Right lung (tissue), 10 donors: ENCODE measurements around the gene KRTAP1-4. TPM values are rescaled to one million over a fixed set of nuclear protein-coding genes. Genes with fewer than 3 reads are reported as not detected.
"Not testable (repeated sequence)": the region's sequence is repeated elsewhere in the genome, so short reads cannot be mapped to it uniquely, and the experiment has no call there.

Experiments
- DNase-seq, 2 donors: peaks; one replicate each; pipeline ENCODE4 v3.0.0-alpha.2; 2013
- long read RNA-seq, 8 donors: transcript quantifications; one replicate each; lab custom pipeline, GENCODE V29; 2026
- polyA plus RNA-seq, 5 donors: library from polyadenylated mRNA; unstranded; fragments of 120-200 nt; gene quantifications; one replicate each; pipeline versions ENCODE4 v1.2.1 to v1.2.3, GENCODE V29; 2013; ENCODE audit warnings: inconsistent platforms in 1 of 5, low replicate concordance in 1 of 5; ENCODE audit not compliant: insufficient read length in 5 of 5, insufficient read depth in 1 of 5

KRTAP1-4 gene, protein sequence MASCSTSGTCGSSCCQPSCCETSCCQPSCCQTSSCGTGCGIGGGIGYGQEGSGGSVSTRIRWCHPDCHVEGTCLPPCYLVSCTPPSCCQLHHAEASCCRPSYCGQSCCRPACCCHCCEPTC
- polyA plus RNA-seq, result not detected
- long read RNA-seq, donor 1, result 0 reads
- long read RNA-seq, donor 2, result 0 reads
- long read RNA-seq, donor 3, result 0 reads
- long read RNA-seq, donor 4, result 0 reads
- long read RNA-seq, donor 5, result 0 reads
- long read RNA-seq, donor 6, result 0 reads
- long read RNA-seq, donor 7, result 0 reads
- long read RNA-seq, donor 8, result 0 reads

DNA sequence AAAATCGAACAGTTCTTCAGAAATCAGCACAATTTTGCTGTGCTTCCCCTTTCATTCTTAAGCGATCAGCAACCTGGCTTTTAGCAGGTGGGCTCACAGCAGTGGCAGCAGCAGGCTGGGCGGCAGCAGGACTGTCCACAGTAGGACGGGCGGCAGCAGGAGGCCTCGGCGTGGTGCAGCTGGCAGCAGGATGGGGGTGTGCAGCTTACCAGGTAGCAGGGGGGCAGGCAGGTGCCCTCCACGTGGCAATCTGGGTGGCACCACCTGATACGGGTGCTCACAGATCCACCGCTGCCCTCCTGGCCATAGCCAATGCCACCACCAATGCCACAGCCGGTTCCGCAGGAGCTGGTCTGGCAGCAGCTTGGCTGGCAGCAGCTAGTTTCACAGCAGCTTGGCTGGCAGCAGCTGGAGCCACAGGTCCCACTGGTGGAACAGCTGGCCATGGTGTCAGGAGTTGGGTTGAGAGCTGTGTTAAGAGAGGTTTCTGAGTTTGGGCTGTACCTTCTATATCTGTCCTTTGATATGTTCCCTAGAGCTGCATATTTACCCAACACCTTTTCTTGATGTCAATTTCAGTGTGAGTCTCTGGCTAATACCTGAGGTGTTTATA lies at the start of gene KRTAP1-4:
TSS of gene KRTAP1-4 (minus strand) at position 563 of the 613 bp plus-strand sequence. CDS start at position 446, 117 bp downstream.
- DNase-seq, result no peak

DNA sequence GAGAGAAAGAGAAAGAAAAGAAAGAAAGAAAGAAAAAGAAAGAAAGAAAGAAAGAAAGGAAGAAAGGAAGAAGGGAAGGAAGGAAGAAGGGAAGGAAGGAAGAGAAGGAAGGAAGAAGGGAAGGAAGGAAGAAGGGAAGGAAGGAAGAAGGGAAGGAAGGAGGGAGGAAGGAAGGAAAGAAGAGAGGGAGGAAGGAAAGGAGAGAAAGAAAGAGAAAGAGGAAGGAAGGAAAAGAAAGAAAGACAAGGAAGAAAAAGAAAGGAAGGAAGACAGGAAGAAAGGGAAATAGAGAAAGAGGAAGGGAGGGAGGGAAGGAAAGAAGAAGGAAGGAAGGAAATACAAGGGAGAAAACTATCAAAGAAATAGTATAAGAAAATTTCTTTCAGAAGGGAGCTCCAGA lies 46.8 kb upstream of the KRTAP1-4 start:
- no peak for DNase-seq

DNA sequence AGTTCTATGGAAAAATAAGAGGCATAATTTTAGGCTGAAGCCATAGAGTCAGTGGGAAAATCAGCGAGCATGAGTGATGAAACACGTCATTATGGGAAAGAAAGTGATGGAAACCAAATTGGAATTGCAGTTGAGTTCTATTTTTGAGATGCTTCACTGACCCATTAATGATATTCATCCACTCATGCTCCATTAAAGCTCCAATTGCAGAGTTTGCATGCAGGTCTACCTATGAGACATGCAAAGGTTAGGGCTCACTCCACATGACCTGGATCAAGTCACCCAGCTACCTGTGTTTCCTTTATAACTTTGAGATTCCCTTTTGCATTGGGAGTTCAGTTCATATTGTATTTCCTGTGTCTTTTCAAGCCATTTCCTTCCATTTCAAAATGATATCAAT lies 43.7 kb upstream of the KRTAP1-4 start:
- no peak for DNase-seq

DNA sequence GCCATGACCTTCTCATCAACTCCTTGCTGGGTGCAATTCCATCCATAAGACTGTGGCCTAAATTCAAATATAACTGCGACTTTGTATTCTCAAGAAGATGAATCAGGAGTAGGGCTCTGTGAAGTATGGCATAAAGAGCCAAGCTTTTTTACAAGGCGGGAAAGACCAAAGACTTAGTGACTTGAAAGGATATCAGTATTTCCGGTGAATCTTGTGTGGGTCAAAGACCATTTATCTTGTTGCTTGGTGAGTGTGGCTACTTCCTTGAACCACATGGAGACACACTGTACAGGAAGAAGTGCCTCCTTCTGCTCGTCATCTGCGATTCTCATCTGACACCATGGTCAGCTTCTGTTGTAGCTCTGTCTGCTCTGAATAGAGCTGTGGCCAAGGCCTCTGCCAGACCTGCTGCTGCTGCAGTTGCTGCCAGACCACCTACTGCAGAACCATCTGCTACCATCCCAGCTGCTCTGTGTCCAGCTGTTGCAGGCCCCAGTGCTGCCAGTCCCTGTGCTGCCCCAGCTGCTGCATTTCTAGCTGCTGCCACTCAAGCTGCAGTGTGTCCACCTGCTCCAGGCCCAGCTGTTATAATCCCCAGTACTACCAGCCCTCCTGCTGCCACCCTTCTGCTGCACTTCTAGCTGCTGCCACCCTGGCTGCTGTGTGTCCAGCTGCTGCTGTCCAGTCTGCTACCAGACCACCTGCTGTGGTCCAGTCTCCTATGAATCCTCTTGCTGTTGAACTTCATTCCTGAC lies 41.8 kb upstream of the KRTAP1-4 start:
- no peak for DNase-seq

DNA sequence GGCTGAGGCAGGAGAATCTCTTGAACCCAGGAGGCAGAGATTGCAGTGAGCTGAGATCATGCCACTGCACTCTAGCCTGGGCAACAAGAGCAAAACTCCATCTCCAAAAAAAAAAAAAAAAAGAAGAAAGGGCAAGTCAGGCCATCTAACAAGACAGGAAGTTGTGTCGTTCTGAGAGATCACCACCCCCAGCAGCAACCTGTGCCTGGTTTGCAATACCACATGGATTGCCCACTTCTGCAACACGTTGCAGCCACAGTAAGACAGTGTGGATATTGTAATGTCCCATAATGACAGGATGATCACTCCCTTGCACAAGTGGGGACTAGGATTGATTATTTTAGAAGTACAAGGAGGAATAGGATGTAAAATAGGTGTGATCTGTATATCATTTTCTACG lies 39.0 kb upstream of the KRTAP1-4 start:
- DNase-seq, result no peak

DNA sequence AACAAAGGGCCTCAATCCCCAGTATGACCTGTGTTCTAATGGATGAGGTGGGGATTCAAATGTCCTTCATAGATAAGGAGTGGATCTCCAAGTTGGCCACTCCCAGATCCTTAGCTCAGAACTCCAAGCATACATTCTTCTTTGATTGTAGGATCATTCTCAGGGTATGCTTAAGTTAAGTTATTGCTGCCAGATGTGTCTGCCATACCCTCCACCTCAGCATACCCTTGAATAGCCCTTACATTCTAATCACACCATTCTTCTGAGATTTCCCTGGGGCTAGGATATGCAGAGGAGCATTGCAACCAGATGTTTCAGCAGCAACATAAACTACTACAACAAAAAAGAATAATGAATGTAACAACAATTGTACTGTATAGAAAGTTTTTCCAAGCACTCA lies 37.3 kb upstream of the KRTAP1-4 start:
- DNase-seq, result no peak

DNA sequence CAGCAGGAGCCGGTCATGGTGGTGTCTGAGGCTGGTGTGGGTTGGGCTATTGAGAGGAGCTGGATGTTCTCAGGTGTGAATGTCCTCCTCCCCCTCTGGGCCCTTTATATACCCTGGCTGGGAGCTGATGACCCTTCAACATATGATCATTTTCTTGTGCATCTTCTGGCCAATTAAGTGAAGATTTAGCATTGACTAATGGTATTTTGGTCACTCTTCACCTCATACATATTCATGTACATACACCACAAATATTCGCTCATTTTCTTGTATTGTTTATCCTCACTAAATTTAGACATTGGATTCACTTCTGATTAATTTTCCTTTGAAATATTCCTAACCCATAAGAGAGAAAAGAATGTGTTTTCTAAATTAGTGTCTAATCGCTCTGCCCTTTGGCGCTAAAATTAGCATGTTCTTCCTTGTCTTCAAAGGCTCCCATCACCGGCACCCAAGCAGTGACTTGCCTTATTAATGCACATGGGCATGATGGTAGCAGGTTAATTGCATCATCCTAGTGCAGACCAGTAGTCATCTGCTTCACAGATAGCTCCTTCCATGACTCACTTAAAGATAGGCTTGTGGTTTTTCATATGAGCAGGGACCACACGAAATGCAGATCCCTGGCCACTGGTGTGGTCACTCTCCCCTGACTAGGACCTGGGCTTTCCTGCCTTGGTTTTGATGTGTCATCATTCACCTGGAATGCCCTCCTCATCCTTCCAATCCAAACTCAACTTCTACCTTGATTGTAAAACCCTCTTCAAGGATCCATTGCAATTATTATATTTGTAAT lies 36.0 kb upstream of the KRTAP1-4 start, which contains the start of gene KRTAP2-4:
TSS of gene KRTAP2-4 (minus strand) at position 51 of the 796 bp plus-strand sequence. CDS start at position 17, 34 bp downstream.
- DNase-seq, result no peak

DNA sequence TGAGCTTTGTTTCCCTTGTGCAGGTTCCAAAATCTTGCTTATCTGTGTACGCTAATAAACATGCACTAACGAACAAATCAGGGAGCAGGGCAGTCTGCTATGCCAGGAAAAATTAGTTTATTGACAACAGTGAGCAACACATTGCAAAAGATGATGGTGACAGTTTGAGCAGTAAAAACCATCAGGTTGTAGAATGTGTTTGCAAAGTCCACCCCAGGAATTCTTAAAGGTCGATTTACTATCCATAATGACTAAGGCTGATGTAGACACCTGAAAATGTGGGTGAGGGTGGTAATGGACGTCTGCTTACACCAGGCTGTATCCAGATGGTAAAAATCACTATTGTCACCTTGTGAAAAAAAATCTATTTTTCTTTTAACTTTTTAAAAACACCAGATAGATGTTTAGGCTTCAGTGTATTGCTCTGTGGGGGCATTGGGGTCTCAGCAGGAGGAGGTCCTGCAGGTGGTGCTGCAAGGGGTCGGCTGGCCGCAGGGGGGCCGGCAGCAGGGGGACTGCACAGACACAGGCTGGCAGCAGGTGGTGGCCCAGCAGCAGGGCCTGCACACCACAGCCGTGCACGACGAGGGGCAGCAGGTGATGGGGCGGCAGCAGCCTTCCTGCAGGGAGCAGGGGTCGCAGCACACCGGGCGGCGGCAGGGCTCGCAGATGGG lies 35.2 kb upstream of the KRTAP1-4 start:
- not testable (repeated sequence) for DNase-seq

DNA sequence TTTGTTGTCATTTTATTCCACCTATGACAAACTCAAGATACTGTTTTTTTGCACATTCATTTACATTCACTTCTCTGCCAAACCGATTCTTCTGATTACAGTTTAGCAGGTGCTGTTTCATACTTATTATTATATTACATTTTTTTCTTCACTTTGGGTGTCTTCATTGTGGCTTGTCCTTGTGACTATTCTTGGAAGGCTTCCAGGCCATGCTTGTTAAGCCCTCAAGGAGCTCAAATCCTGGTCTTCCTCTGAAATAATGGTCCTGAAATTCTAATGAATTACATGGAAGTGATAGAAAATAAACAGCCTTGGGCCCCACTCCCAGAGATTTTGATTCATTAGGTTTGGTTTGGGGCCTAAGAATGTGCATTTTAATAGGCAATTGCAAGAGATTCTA lies 34.3 kb upstream of the KRTAP1-4 start:
- no peak for DNase-seq

DNA sequence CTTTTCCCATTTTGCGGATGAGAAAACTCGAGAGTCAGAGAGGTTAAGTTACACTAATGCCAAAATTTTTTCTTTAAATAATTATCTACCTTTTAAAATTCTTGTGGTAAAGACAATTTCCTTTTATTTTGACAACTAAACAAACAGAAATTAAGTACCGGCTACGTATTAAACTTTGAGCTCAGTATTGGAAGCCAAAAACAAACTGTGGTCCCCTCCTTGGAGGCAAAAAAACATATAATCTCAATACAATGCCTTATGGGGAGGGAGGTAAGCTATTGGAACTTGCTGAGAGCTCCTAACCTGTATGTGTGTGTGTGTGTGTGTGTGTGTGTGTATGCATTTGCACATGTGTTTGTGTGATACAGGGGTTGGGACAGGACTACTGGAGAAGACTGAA lies 33.5 kb upstream of the KRTAP1-4 start:
- no peak for DNase-seq

DNA sequence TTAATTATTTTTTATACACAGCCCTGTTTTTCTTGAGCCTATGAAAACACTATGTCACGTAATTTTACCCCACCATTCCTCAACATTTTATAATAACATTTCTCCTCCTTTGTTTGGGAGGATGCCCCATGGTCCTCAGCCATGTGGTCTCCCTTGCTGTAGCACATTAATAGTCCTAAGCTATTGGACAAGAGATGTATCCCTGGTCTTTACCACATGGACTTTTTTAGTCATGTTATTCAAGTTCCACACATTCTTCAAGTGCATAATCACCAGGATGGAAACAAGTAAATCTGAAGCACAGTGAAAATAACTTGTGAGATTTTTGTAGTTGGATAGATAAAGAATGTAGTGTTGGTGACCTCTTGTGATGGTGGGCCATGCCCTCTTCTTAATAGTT lies 32.0 kb upstream of the KRTAP1-4 start:
- no peak for DNase-seq

DNA sequence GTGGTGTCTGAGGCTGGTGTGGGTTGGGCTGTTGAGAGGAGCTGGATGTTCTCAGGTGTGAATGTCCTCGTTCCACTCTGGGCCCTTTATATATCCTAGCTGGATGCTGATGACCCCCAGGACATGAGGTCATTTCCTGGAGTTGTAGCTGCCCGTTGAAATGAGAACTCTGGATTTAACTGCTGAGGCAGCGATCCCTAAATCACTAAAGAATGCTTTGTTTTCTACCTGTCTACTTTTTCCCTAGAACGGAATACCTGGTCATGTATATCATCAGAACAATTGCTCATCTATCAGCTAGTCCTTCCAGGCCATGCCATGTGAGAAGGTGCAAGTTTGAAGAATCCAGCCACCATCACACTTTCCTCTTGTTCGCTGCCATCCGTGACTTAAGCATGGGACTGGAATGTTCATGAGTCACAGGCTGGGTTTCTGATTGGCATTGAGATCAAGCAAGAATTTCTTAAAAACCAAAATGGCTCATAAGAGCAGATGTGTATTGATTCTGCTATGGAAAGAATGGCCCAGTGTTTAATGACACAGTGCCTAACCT lies 30.1 kb upstream of the KRTAP1-4 start, which contains the start of gene KRTAP2-3:
TSS of gene KRTAP2-3 (minus strand) at position 63 of the 553 bp plus-strand sequence. CDS start 64 bp downstream, outside the sequence.
- DNase-seq, result no peak

DNA sequence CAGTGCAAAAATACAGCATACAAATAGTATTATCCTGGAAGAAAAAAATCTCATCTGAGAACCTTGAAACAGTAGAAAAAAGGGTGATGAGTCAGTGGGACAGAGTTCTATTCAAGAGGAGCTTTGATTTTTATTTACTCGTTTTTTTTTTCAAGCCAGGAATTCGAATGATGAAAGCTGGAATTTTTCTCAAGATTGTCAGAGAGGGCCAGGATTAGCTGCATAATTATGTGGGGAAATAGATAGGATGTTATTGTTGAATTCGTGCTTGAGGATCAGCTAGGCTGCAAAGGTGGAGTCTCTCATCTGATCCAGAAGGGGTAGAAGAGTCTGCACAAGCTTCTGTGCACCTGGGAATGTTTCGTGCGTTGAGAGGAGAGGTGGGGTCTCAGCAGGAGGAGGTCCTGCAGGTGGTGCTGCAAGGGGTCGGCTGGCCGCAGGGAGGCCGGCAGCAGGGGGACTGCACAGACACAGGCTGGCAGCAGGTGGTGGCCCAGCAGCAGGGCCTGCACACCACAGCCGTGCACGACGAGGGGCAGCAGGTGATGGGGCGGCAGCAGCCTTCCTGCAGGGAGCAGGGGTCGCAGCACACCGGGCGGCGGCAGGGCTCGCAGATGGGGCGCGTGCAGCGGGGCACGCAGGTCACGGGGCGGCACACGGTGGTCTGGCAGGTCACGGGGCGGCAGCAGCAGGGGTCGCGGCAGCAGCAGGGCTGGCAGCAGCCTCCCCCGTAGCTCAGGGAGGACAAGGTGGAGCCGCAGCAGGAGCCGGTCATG lies 29.5 kb upstream of the KRTAP1-4 start:
- DNase-seq, result not testable (repeated sequence)

DNA sequence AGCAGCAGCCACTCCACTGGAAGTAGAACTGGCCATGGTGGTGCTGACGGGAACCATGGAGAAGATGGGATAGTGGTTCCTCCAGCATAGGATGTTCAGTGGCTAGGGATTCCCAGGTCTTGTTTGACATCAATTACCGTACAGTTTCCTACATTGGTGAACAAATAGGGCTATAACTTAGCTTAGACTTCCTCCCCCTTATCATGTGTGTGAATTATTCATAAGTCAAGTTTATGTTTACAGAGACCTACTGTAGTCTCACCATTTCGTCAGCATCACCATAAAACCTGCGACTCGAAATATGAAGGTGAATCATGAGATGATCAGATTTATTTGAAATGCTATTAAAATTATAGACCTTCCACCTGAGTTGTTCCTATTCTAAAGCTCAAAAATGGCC lies 28.7 kb upstream of the KRTAP1-4 start:
- no peak for DNase-seq

DNA sequence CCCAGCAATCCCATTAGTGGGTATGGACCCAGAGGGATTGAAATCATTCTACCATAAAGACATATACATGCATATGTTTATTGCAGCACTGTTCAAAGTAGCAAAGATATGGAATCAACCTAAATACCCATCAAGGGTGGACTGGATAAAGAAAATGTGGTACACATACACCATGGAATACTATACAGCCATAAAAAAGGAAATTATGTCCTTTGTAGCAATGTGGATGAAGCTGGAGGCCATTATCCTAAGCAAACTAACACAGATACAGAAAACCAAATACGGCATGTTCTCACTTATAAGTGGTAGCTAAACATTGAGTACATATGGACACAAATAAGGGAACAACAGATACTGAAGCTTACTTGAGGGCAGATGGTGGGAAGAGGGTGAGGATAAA lies 27.6 kb upstream of the KRTAP1-4 start:
- DNase-seq, result no peak

DNA sequence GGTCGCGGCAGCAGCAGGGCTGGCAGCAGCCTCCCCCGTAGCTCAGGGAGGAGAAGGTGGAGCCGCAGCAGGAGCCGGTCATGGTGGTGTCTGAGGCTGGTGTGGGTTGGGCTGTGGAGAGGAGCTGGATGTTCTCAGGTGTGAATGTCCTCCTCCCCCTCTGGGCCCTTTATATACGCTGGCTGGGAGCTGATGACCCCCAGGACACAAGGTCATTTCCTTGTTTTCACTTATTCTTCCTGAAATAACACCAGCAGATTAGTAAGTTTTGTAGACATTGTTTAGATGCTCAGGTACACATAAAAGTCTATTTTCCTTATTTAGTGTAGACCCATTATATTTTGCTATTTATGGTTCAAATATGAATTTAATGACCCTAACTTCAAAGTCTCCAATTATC lies 25.1 kb upstream of the KRTAP1-4 start, which contains the start of gene KRTAP2-2:
TSS of gene KRTAP2-2 (minus strand) at position 101 of the 400 bp plus-strand sequence. CDS start at position 82, 19 bp downstream.
- DNase-seq, result not testable (repeated sequence)

DNA sequence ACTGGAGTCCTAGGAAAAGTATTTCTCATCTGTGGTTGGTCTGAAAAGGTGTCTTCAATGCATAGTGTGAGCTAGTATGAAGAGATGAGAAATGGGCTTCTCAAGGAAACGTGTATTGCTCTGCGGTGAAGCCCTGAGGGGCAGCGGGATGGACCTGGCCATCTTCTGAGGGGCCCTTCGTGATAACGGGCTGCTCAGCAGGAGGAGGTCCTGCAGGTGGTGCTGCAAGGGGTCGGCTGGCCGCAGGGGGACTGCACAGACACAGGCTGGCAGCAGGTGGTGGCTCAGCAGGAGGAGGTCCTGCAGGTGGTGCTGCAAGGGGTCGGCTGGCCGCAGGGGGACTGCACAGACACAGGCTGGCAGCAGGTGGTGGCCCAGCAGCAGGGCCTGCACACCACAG lies 24.6 kb upstream of the KRTAP1-4 start:
- DNase-seq, result not testable (repeated sequence)

DNA sequence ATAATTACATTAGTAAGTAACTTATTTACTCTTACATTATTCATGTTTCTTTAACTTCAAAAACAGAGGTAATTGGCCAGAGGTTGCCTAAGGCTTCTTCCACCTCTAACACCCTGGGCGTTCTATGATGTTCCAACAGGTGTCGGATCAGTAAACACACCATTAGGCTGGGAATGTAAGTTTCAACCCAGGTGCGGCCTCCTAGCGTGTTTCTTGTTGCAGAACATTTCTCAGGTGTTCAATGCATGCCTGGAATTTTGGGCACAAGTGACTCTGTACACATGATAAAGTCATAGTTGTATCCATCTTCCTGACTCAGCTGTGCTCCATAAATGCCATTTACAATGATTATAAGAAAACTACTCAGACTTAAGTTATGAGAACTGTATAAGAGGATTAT lies 24.0 kb upstream of the KRTAP1-4 start:
- no peak for DNase-seq

DNA sequence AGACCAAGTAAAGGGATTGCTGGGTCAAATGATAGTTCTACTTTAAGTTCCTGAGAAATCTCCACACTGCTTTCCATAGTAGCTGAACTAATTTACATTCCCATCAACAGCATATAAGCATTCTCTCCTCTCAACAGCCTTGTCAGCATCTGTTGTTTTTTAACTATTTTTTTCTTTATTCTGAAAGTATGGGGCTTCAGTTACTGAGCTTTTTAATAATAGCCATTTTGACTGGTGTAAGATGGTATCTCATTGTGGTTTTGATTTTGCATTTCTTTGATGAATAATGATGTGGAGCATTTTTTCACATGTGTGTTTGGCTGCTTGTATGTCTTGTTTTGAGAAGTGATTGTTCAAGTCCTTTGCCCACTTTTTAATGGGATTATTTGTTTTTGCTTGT lies 22.6 kb upstream of the KRTAP1-4 start:
- no peak for DNase-seq

DNA sequence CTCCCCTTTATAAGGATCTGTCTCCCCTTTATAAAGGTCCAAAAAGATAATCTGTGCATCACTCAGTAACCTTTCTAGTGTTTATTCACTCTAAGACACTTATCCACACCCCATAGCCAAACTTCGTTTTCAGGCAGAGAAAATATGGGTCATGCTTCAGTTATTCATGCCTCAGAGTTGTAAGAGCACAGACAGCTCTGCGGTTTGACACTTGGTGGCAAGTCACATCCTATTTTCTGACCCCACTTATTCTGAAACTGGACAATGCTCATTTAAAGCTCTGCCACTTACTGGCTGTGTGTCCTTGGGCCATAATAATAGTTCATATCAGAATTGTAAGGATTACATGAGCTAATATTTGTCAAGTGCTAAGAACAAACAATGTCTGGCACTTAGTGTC lies 19.1 kb upstream of the KRTAP1-4 start:
- no peak for DNase-seq
